ENCODE measurements around the gene NQO2.
A peak's percentile ranks its signal among the peaks of the same experiment; 100 is the strongest.
"Not testable (repeated sequence)": the region's sequence is repeated elsewhere in the genome, so short reads cannot be mapped to it uniquely, and the experiment has no call there.

NQO2 gene

GRCh38 chr6:2970034-2970685 is 29.5 kb upstream of the NQO2 start:
- DNase-seq (ENCODE audit: low read depth): no peak

- DNase-seq (ENCODE audit: low read depth): peak; percentile 37
Measured at GRCh38 chr6:2970753-2971419, 28.8 kb upstream of the NQO2 start.

- DNase-seq (ENCODE audit: low read depth): peak; percentile 17
Measured at GRCh38 chr6:2971420-2972218, 28.1 kb upstream of the NQO2 start, which contains the start of gene SERPINB6. SERPINB6 (minus strand) TSS chr6:2971567; CDS start chr6:2959332, 12,235 bp downstream.

GRCh38 chr6:2972219-2972487 is 27.5 kb upstream of the NQO2 start:
- not testable (repeated sequence) for DNase-seq (ENCODE audit: low read depth)

GRCh38 chr6:2972685-2973084 is 27.0 kb upstream of the NQO2 start:
- DNase-seq (ENCODE audit: low read depth): not testable (repeated sequence)

GRCh38 chr6:2973180-2973579 is 26.5 kb upstream of the NQO2 start:
- DNase-seq (ENCODE audit: low read depth): not testable (repeated sequence)

GRCh38 chr6:2973676-2974075 is 26.0 kb upstream of the NQO2 start:
- DNase-seq (ENCODE audit: low read depth): no peak

GRCh38 chr6:2976060-2976459 is 23.6 kb upstream of the NQO2 start:
- no peak for DNase-seq (ENCODE audit: low read depth)

GRCh38 chr6:2976571-2977085 is 23.1 kb upstream of the NQO2 start:
- no peak for DNase-seq (ENCODE audit: low read depth)

GRCh38 chr6:2977290-2977689 is 22.4 kb upstream of the NQO2 start:
- DNase-seq (ENCODE audit: low read depth): no peak

- no peak for DNase-seq (ENCODE audit: low read depth)
Measured at GRCh38 chr6:2977799-2978590, 21.7 kb upstream of the NQO2 start.

- DNase-seq (ENCODE audit: low read depth): no peak
Measured at GRCh38 chr6:2978923-2979322, 20.8 kb upstream of the NQO2 start.

GRCh38 chr6:2979819-2980464 is 19.8 kb upstream of the NQO2 start:
- no peak for DNase-seq (ENCODE audit: low read depth)

- no peak for DNase-seq (ENCODE audit: low read depth)
Measured at GRCh38 chr6:2980465-2980855, 19.2 kb upstream of the NQO2 start.

- DNase-seq (ENCODE audit: low read depth): no peak
Measured at GRCh38 chr6:2982426-2983117, 17.1 kb upstream of the NQO2 start.

- no peak for DNase-seq (ENCODE audit: low read depth)
Measured at GRCh38 chr6:2984738-2985406, 14.8 kb upstream of the NQO2 start.

GRCh38 chr6:2986722-2987221 is 12.9 kb upstream of the NQO2 start:
- no peak for DNase-seq (ENCODE audit: low read depth)

- DNase-seq (ENCODE audit: low read depth): no peak
Measured at GRCh38 chr6:2988094-2988425, 11.6 kb upstream of the NQO2 start.

- peak; percentile 67 for DNase-seq (ENCODE audit: low read depth)
Measured at GRCh38 chr6:2988426-2989331, 11.0 kb upstream of the NQO2 start.

Data from stimulated activated CD8-positive, alpha-beta memory T cell treated with anti-CD3 and anti-CD28 coated beads, Interleukin-12 subunit alpha, Interleukin-12 subunit beta, amount 100 ng/mL, for 4 hours (primary cell).